ENCODE data around the gene SLC2A11. TPM values are rescaled to one million over a fixed set of nuclear protein-coding genes. Genes with fewer than 3 reads are reported as not detected.

SLC2A11 gene, protein sequence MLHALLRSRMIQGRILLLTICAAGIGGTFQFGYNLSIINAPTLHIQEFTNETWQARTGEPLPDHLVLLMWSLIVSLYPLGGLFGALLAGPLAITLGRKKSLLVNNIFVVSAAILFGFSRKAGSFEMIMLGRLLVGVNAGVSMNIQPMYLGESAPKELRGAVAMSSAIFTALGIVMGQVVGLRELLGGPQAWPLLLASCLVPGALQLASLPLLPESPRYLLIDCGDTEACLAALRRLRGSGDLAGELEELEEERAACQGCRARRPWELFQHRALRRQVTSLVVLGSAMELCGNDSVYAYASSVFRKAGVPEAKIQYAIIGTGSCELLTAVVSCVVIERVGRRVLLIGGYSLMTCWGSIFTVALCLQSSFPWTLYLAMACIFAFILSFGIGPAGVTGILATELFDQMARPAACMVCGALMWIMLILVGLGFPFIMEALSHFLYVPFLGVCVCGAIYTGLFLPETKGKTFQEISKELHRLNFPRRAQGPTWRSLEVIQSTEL
- total RNA-seq (2021) (24.0 and 26.9 TPM in 2 replicates), Bru-seq, nascent RNA (percentile 51 among the genes with signal in this experiment), BruChase-seq, experiment 1, labeled RNA remaining after a 2-hour chase (percentile 73 among the genes with signal in this experiment), BruChase-seq, experiment 2, labeled RNA remaining after a 6-hour chase (percentile 61 among the genes with signal in this experiment)
- long read RNA-seq, partial matches to known transcripts: 2 of 5 reads
- long read RNA-seq, other reads (novel, unspliced or antisense): 2 of 5 reads

DNA sequence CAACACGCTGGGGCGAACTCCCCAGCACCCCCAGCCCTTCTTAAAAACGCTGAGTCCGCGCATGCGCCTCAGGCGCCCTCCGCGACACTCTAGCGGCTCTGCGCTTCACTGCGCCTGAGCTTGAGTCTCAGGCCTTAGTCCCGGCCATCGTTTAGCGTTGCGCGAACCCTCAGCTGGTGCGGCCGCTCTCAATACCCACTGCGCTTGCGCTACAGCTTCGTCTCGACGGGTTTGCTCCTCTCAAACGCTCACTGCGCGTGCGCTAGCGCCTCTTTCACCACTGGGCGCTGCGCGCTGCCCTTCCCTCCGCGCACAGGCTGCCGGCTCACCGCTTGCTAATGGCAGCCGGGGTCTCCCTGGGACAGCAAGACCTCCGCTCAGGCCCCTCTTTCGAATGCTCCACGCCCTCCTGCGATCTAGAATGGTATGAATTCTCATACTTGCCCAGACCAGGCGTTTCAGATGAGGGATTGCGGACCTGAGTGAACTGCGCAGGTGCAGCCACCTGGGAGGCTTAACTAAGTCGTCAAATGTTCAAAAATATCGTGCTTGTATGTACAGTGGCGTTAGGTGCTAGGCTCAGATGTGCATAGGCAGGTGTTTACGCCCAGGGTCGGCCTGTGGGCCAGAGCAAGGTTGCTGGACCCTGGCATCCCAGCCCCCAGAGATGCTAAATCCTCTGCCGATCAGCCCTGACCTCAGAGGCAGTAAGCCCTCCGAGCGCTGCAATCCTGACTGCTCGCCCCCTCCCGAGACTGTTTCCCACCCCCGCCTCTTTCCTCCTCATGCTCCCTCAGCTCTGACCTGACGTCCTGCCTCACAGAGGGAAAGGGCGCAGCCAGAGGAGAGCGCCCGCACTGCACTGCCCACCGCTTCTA lies at the start of gene SLC2A11:
Gene SLC2A11, plus strand, starts transcription at position 270 of the 878 bp plus-strand sequence. Its CDS starts 125 bp downstream, at position 395.
- DNase-seq: peak; percentile 88 to 89
- POLR2A ChIA-PET (ENCODE audit: unreplicated experiment): interaction anchor here (0.8 to 1.0 kb wide), 3 partner anchors 21 to 107 kb away, joined by 4 to 8 read pairs (median 6); partner anchors contain the start of gene ZNF70
- peaks cover 10% of the 10 kb centered on the region; the same call in 1 of the 2 replicates for H3K4me1 ChIP-seq (replicated peaks; ENCODE audit: insufficient read depth)
- H2AFZ ChIP-seq: peak within 1 kb of the TSS; percentile 86
- TF ChIP-seq, protein P1, sequence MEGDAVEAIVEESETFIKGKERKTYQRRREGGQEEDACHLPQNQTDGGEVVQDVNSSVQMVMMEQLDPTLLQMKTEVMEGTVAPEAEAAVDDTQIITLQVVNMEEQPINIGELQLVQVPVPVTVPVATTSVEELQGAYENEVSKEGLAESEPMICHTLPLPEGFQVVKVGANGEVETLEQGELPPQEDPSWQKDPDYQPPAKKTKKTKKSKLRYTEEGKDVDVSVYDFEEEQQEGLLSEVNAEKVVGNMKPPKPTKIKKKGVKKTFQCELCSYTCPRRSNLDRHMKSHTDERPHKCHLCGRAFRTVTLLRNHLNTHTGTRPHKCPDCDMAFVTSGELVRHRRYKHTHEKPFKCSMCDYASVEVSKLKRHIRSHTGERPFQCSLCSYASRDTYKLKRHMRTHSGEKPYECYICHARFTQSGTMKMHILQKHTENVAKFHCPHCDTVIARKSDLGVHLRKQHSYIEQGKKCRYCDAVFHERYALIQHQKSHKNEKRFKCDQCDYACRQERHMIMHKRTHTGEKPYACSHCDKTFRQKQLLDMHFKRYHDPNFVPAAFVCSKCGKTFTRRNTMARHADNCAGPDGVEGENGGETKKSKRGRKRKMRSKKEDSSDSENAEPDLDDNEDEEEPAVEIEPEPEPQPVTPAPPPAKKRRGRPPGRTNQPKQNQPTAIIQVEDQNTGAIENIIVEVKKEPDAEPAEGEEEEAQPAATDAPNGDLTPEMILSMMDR (conservative IDR thresholded peaks at IDR 0.05): no peak
- no peak for TF ChIP-seq EZH2 (IDR thresholded peaks at IDR 0.05; ENCODE audit: low read depth)
- H3F3A ChIP-seq (ENCODE audit: insufficient read depth, low read depth): peaks cover 15% of the 10 kb centered on the region; the same call in 1 of the 2 replicates
- H3K36me3 ChIP-seq (ENCODE audit: low read depth): no peaks in the 10 kb centered on the region
- CTCF ChIA-PET: interaction anchor here (0.6 to 1.3 kb wide), 5 partner anchors 85 to 1930 kb away, joined by 3 to 9 read pairs (median 4); partner anchors contain the start of gene MMP11
- H3K79me2 ChIP-seq (ENCODE audit: low read depth): peaks cover 20% of the 10 kb centered on the region
- intact Hi-C loops (cut with micrococcal nuclease; ENCODE audit: unreplicated experiment): loop anchor here (5.0 kb wide), 1 partner anchor 91 kb away; the partner anchor contains the start of gene CHCHD10
- no peaks in the 10 kb centered on the region for H4K20me1 ChIP-seq (ENCODE audit: insufficient read depth)
- H3K27me3 ChIP-seq (ENCODE audit: insufficient read depth, low read depth): no peaks in the 10 kb centered on the region
- BruUV-seq (replicated peaks): TSS peak; percentile 38
- H3K4me2 ChIP-seq: peak within 1 kb of the TSS; percentile 80
- H3K9me3 ChIP-seq (ENCODE audit: insufficient read depth, low read depth): no peaks in the 10 kb centered on the region
- no peaks in the 10 kb centered on the region for H3K9me2 ChIP-seq (ENCODE audit: insufficient read depth)
- peak within 1 kb of the TSS; percentile 86 for H3K27ac ChIP-seq
- peak within 1 kb of the TSS; percentile 77 for H3K4me3 ChIP-seq

DNA sequence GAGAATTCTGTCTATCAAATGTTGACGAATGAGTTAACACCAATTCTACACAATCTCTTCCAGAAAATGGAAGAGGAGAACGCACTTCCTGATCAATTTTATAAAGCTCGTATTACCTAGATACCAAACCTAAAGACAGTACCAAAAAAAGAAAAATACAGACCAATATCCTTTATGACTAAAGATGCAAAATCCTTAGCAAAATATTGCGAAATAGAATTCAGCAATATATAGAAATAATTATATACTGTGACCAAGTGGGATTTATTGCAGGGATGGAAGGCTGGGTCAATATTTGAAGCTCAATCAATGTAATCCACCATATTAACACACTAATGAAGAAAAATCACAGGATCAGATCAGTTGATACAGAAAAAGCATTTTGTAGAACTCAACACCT lies 45.3 kb upstream of the SLC2A11 start:
- Histone ChIP-seq H3K27ac (no peak overlapping the region), H3K36me3 (ENCODE audit: low read depth) (peaks cover 10% of the 10 kb centered on the region; the same call in 1 of the 2 replicates), H3K9me3 (ENCODE audit: insufficient read depth, low read depth) (no peaks in the 10 kb centered on the region), H3K4me3 (no peak overlapping the region), H3K27me3 (ENCODE audit: insufficient read depth, low read depth) (no peaks in the 10 kb centered on the region), H2AFZ (no peak overlapping the region), H3K4me2 (no peak overlapping the region), H3K9me2 (ENCODE audit: insufficient read depth) (no peaks in the 10 kb centered on the region; the same call in 1 of the 2 replicates), H4K20me1 (ENCODE audit: insufficient read depth) (no peaks in the 10 kb centered on the region; the same call in 1 of the 2 replicates), H3F3A (ENCODE audit: insufficient read depth, low read depth) (peaks cover 6% of the 10 kb centered on the region; the same call in 1 of the 2 replicates), H3K4me1 (replicated peaks; ENCODE audit: insufficient read depth) (no peaks in the 10 kb centered on the region), H3K79me2 (ENCODE audit: low read depth) (no peaks in the 10 kb centered on the region)
- ChIA-PET CTCF (interaction anchor here (0.6 kb wide), 1 partner anchor 82 kb away, joined by 3 read pairs; the partner anchor contains the start of gene MIF), POLR2A (ENCODE audit: unreplicated experiment) (no interaction called here)
- BruUV-seq (replicated peaks): no TSS peak
- DNase-seq: no peak
- intact Hi-C loops (cut with micrococcal nuclease; ENCODE audit: unreplicated experiment): no loop called here
- no peak for TF ChIP-seq EZH2 (IDR thresholded peaks at IDR 0.05; ENCODE audit: low read depth)
- TF ChIP-seq, protein P1 (conservative IDR thresholded peaks at IDR 0.05): no peak
